ENCODE results near the gene POLE2.
"Not testable (repeated sequence)": the region's sequence is repeated elsewhere in the genome, so short reads cannot be mapped to it uniquely, and the experiment has no call there.

POLE2 gene, protein sequence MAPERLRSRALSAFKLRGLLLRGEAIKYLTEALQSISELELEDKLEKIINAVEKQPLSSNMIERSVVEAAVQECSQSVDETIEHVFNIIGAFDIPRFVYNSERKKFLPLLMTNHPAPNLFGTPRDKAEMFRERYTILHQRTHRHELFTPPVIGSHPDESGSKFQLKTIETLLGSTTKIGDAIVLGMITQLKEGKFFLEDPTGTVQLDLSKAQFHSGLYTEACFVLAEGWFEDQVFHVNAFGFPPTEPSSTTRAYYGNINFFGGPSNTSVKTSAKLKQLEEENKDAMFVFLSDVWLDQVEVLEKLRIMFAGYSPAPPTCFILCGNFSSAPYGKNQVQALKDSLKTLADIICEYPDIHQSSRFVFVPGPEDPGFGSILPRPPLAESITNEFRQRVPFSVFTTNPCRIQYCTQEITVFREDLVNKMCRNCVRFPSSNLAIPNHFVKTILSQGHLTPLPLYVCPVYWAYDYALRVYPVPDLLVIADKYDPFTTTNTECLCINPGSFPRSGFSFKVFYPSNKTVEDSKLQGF

DNA sequence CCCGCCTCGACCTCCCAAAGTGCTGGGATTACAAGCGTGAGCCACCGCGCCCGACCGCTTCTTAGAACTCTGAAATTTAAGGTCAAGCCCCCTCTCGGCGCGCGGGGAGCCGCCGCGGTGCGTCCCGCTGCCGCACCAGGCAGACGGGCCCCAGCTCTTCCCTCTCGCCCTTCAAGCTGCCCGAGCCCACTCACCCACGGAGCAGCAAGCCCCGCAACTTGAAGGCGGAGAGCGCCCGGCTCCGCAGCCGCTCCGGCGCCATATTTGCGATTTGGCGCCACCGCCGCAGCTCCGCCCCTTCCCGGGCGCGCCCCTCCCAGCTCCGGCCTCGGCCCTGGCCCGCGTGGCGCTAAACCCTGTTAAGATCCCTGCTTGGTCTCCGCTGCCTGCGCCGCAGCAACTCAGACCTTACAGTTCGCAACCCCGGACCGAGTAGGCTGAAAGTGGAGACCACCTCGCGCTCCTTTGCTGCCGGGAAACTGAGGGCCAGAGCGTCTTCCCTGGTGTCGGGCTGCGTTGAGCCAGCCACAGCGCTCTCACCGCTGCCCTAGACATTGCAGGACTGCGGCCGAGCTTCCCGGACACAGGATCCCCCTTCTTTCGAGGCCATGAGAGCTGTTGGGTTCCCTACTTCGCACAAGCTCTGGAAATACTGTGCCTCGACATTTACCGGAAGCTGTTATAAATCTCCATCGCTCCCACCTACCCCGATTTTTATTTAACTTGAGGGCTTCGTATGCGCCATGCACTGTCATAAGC is at the start of gene POLE2:
Gene POLE2, minus strand, starts transcription at position 273 of the 759 bp plus-strand sequence. Its CDS starts 11 bp downstream, at position 262.
- DNase-seq = peak; percentile 90

DNA sequence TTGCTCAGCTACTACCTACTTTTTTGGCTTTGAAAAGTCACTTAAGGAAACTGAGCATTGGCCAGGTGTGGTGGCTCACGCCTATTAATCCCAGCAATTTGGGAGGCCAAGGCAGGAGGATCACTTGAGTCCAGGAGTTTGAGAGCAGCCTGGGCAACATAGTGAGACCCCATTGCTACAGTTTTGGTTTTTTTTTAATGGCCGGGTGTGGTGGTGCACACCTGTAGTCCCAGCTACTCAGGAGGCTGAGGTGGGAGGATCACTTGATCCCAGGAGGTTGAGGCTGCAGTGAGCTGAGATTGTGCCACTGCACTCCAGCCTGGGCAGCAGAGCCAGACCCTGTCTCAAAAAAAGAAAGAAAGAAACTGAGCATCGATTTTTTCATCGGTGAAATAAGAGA is 47.7 kb upstream of the POLE2 start:
- DNase-seq = not testable (repeated sequence)

DNA sequence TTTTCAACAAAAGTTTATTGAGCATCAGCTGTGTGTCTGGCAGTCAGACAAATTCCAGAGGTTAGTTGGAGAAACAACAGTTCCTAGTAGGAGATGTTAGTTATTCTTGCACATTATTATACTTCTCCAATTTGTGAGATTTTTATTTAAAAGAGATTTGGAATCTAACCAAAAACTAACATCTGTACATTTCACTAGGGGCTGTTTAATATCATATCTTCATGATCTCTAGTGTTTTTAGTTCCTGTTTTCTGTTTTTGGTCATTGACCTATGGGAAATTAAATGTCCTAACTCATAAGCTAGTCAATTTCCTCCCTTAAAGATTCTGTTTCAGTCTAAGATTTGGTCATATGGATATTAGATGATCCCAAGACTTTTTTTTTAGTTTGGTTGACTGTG is 45.8 kb upstream of the POLE2 start:
- DNase-seq = no peak

DNA sequence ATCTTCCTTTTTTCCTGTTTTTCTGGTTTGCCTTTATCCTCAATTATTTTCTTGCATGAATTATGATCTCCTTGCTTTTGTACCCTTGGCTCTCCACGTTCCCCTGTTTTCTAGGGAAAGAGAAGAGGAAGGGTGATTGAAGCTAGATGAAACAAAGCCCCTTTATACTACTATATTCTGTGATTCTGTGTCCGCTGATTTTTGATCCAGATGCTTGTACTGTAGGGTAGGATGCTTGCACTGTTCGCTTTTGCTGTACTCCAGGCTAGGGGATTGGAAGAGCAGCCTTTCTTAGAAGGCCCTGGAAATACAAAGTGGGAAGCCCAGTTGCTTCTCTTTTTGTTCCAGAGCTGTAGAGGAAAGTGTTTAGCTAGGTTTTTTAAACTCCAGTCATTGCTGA is 44.9 kb upstream of the POLE2 start:
- DNase-seq = no peak

DNA sequence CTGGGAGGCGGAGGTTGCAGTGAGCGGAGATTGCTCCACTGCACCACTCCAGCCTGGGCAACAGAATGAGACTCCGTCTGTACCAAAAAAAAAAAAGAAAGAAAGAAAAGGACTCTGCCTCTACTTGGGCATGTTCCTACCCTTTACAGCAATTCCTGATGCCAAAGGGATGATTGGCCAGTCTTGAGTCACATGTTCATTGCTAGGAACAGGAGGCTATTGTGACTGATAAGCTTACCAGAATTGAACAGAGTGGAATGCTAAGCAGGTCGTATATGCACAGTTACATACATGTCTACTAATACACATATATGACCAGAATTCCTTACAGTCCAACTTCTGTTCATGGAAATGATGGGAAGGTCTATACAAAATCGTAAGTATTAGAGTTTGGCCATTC is 39.2 kb upstream of the POLE2 start:
- DNase-seq = no peak

DNA sequence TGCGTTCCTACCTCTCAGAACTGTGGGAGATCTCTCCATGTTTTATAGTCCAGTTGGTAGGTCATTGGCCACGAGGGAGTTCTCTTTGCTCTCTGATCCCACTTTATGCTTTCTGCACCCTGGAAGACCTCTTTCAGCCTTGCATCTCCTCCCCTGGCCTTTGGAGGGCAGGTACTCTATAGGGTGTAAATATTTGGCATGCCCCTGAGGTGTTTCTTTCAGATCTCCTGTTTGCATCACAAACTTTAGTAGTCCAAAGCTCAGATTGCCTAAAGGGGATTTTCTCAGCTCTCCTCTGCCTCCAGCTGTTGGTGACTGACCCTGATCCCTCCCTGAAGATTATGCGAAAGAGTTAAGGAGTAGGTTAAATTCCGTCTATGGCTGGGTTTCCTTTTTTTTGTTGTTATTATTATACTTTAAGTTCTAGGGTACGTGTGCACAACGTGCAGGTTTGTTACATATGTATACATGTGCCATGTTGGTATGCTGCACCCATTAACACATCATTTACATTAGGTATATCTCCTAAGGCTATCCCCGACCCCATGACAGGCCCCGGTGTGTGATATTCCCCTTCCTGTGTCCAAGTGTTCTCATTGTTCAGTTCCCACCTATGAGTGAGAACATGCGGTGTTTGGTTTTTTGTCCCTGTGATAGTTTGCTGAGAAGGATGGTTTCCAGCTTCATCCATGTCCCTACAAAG is 33.9 kb upstream of the POLE2 start:
- not testable (repeated sequence) for DNase-seq

DNA sequence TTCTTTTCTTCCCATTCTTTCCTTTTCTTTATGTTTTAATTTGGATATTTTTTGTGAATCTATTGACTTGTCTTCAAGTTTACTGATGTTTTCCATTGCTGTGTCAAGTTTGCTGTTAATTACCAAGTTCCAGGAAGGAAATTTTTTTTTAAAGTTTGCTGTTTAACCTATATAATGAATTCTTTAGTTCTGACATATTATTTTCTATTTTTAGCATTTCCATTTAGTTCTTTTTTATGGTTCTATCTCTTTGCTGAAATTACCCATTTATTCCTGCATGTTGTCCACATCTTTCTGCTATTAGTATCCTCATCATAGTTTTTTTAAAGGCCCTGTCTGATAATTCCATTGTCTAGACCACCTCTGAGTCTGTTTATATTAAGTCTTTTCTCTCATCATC is 32.7 kb upstream of the POLE2 start:
- no peak for DNase-seq

DNA sequence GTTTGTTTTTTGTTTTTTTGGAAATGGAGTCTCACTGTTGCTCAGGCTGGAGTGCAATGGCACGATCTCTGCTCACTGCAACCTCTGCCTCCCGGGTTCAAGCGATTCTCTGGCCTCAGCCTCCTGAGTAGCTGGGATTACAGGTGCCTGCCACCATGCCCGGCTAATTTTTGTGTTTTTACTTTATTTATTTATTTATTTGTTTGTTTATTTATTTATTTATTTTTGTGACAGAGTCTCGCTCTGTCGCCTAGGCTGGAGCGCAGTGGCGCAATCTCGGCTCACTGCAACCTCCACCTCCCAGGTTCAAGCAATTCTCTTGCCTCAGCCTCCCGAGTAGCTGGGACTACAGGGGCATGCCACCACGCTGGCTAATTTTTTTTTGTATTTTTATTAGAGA is 23.0 kb upstream of the POLE2 start:
- DNase-seq = not testable (repeated sequence)

DNA sequence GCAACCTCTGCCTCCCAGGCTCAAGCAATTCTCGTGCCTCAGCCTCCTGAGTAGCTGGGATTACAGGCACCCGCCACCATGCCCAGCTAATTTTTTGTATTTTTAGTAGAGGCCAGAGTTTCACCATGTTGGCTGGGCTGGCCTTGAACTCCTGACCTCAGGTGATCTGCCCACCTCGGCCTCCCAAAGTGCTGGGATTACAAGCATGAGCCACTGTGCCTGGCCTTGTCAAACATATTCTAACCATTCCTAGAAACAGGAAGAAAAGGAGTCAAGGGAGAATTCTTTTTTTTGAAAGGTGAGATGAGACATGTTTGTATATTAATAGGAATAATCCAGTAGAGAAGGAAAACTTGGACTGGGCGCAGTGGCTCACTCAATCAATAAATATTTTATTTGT is 16.5 kb upstream of the POLE2 start:
- DNase-seq = not testable (repeated sequence)

DNA sequence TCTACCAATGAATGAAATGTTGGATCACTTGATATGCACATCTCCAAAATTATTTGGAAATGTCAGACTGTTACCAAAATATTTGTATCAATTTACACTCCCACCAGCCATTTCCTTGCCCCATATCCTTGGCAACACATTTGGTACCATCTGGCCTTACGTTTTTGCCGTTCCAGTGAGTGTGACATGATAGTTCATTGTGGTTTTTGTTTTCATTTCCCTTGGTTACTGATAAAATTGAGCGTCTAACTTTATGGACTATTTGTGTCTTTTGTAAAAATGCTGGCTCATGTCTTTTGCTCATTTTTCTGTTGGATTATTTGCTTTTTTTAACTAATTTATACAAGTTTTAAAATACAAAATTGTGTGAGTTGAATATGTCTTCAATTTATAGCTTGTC is 16.0 kb upstream of the POLE2 start:
- no peak for DNase-seq

DNA sequence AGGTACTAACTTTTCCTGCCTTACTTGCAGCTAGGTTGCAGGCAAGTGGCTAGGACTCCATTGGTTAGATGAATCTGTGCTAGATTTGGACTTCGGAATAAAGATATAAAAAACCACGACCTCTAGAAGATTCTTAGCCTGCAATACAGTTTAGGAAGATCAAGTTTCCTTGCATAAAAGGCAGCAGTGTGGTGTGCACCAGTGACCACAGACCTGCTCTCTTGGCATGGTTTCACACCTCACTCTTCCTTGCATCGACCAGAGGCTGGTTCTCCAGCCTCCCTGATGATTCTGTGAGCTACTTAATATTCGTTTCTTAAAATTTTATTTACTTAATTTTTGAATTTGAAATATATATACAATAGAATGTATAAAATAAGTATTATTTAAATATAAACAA is 14.7 kb upstream of the POLE2 start:
- DNase-seq = no peak

DNA sequence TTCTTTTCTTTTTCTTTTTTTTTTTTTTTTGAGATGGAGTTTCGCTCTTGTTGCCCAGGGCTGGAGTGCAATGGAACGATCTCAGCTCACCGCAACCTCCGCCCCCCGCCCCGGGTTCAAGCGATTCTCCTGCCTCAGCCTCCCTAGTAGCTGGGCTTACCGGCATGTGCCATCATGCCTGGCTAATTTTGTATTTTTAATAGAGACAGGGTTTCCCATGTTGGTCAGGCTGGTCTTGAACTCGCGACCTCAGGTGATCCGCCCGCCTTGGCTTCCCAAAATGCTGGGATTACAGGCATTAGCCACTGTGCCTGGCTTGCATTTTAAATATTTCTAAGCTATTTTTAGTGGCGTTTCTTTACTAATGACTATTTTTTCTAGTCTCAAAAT is 5.7 kb upstream of the POLE2 start:
- not testable (repeated sequence) for DNase-seq

DNA sequence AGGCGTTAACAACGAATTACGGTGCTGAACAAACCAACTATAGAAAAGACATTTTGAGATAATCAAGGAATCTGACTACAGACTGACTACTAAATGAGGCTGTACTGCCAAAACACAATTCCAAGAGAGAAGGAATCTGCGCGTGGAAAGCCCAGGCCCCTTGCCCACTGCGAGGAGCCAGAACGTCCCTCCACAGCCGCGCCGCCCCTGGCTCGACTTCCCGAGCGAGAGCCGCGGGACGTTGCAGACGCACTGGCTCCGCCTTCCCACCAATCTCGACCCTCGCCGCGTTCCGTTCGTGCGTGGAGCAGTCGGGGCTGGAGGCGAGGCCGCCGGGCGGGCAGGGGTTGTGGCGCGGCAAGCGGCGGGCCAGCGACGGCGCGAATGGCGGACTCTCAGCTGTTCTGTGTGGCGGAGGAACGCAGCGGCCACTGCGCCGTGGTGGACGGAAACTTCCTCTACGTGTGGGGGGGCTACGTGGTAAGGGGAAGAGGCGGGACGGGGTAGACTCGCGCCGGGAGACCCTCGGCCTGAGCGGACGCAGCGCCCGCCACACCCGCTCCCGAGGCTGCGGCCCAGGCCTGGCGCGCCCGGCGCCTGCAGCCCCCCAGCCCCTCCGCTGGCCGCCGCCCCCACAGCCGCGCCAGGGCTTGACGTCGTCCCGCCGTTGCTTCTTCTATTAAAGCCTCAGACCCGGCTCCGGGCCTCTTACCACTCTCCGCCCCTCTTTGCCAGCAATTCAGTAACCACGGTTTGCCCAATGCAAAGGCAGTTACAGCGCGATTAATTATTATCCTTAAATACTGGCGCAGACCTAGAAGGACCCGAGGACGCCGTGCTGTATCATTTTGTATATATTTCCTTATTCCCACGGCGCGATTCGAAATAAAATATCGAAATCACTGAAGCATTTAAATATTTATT is 5.1 kb upstream of the POLE2 start, which contains the start of gene KLHDC1:
Gene KLHDC1, plus strand, starts transcription at position 310 of the 924 bp plus-strand sequence. Its CDS starts 75 bp downstream, at position 385.
- DNase-seq = peak; percentile 84

DNA sequence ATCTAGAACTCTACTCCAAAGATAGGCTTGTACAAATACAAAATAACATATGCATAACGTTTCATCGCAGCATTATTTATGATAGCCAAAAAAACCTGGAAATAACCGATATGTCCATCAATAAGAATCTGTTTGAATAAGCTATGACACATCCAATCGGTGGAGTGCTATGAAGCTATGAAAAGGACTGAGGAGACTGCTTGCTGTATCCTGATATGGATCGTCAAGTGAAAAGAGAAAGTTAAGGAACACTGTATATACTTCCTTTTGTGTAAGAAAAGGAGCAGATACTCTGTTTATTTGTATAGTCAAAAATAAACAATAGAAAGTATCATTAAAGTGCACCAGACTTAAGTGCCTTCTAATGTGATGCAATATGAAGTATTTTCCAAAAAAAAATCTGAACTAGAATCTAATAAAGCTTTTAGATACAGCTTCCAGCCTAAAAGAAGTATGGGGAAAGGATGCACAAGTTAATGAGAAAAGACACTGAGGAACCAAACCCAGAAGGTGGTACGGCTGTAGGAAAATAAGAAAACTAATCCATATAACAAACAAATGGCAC is 4.3 kb upstream of the POLE2 start:
- DNase-seq = no peak

DNA sequence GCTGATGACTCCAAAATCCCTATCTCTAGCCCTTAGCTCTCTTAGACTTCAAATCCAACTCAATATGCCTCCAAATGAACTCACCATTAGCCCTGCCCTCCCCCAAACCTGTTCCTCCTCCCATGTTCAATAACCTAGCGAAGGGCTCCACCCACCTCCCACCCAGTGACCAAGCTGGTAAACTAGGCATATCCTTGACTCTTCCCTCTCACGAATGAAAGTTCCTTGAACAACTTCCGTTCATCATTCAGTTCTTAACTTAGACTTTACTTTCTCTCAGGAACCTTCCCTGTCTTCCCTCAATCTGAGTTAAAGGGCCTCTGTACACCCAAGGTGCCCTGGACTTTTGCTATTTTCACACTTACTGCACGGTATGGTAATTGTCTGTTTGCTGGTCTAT is 3.0 kb upstream of the POLE2 start:
- no peak for DNase-seq

DNA sequence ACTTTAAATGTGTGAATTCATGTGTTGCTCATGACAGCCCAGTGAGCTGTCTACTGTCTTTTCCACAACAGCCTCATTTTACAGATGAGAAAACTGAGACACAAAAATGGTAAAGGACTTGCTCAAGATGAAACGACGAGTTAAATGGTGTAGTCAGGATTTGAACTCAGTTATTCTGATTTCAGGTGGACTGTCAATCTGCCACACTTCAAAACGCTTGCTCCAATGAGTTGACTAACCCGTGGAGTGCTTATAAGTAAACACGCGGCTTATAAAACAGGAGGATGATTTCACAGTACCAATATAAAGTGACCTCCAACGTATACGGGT is 652 bp upstream of the POLE2 start:
- DNase-seq = no peak

DNA sequence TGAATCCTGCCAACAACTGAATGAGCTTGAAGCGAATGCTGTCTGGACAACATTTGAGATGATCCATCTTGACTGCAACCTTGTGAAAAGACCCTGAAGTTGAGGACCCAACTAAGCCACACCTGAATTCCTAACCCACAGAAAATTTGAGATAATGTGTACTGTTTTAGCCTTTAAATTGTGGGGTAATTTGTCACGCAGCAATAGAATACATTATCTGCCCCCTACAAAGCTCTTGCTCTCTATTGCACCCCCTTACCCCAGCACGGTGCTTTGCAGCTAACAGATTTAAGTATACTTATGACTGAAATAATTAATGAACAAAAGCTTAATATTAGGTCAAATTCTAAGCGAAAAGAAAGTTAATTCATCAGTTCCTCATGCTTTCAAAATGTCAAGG is 1.6 kb downstream of the POLE2 start:
- DNase-seq = no peak

DNA sequence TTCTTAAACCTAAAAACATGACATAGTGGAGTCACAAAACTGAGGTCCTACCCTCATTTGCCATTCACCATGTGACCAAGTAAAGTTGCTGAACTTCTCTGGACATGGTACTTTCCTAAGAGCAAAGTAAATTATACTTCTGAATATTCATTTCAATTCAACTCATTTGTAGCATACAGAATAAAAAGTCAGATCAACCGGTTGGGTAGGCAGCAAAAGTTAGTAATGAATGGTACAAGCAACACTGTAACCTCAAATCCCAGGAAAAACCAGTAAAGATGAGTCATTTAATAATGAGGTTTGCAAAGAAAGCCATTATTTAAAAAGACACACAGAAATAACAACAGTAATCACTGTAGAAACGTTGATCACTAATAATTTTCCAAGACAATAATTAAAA is 8.7 kb downstream of the POLE2 start:
- DNase-seq = no peak

DNA sequence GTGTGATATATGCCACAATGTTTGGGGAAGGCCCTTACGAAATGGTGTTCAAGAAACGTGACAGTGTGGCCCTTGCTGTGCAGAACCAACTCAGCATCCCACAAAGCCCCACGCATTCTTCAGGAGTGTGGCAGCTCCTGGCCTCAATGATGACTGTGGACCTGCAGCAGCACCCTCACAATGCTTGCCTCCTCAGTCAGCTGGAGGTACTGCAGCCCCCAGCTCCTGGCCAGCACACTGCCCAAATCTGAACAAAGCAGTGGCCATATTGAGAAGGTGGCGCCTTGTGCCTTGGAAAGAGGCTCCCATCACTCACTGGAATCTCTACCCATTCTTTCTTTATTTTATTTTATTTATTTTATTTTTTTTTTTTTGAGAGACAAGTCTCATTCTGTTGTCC is 10.4 kb downstream of the POLE2 start:
- DNase-seq = no peak

DNA sequence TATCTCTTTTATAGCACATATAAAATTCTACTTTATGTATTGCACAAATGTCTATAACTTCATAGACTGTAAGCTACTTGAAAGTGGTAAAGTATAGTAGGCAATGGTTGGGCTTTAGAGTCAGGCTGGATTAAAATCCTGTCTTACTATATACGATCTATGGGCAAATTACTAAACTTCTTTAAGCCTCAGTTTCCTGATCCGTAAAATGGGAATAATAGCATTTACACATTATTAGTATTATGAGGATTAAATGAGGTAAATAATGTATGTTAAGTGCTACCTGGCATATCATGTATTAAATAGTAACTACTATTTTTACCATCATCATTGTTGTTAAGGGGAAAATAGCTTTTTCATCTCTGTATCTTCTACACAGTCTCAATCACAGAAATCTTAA is 14.4 kb downstream of the POLE2 start:
- no peak for DNase-seq

DNA sequence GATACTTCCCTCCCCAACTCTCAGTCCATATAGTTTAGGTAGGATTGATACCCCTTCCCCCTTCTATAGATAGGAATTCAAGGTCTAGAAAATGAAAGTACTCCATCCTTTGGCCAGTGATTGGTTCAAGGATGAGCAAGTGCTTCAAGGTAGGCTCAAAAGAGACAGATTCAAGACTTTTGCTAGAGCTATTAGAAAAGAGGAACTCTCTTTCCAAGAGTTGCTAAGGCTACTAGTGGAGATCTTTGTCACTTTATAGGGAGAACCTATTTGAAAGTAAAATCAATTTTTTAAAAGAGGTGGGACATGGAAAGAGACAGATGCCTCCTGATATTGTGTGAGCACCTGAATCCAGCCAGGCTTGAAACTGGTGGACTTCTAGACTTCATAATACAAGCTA is 17.5 kb downstream of the POLE2 start:
- DNase-seq = no peak
